HG03139 (cell line): ENCODE results near the gene CSF3.

Experiments
- ATAC-seq: cut with Tn5 transposase; IDR thresholded peaks from one replicate; pipeline ENCODE4 v1.9.1; 2021; ENCODE audit not compliant: unreplicated experiment

The CSF3 gene, protein sequence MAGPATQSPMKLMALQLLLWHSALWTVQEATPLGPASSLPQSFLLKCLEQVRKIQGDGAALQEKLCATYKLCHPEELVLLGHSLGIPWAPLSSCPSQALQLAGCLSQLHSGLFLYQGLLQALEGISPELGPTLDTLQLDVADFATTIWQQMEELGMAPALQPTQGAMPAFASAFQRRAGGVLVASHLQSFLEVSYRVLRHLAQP

DNA sequence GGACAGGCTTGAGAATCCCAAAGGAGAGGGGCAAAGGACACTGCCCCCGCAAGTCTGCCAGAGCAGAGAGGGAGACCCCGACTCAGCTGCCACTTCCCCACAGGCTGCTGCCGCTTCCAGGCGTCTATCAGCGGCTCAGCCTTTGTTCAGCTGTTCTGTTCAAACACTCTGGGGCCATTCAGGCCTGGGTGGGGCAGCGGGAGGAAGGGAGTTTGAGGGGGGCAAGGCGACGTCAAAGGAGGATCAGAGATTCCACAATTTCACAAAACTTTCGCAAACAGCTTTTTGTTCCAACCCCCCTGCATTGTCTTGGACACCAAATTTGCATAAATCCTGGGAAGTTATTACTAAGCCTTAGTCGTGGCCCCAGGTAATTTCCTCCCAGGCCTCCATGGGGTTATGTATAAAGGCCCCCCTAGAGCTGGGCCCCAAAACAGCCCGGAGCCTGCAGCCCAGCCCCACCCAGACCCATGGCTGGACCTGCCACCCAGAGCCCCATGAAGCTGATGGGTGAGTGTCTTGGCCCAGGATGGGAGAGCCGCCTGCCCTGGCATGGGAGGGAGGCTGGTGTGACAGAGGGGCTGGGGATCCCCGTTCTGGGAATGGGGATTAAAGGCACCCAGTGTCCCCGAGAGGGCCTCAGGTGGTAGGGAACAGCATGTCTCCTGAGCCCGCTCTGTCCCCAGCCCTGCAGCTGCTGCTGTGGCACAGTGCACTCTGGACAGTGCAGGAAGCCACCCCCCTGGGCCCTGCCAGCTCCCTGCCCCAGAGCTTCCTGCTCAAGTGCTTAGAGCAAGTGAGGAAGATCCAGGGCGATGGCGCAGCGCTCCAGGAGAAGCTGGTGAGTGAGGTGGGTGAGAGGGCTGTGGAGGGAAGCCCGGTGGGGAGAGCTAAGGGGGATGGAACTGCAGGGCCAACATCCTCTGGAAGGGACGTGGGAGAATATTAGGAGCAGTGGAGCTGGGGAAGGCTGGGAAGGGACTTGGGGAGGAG is at the start of gene CSF3:
Gene CSF3 (plus strand): TSS at position 436 of the 993 bp plus-strand sequence. CDS start 35 bp downstream, at position 471.
- ATAC-seq: no peak

- ATAC-seq: no peak
These were observed 48.5 kb upstream of the CSF3 start for GRCh38 chr17:39966771-39967170.

- ATAC-seq: no peak
These were observed 46.5 kb upstream of the CSF3 start for GRCh38 chr17:39968761-39969160.

DNA sequence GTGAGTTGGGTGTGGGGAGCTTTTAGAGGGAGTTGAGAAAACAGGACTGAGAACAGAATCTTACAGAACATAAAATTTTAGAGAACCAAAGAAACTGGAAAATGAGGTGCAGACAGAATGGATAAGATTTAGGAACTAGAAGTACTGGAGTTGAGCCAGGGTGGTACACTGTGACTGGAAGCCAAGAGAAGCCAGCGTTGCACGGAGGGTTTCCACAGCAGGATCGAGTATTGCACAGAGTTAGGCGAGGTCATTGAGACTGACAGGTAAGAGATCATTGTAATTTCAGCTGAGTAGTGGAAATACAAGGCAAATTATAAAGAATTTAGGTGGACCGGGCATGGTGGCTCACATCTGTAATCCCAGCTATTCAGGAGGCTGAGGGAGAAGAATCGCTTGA is 45.9 kb upstream of the CSF3 start:
- ATAC-seq: no peak

GRCh38 chr17:39970157-39970692 is 45.0 kb upstream of the CSF3 start:
- no peak for ATAC-seq

- no peak for ATAC-seq
These were observed 44.1 kb upstream of the CSF3 start for GRCh38 chr17:39971076-39971603.

GRCh38 chr17:39972271-39972670 is 43.0 kb upstream of the CSF3 start:
- no peak for ATAC-seq

DNA sequence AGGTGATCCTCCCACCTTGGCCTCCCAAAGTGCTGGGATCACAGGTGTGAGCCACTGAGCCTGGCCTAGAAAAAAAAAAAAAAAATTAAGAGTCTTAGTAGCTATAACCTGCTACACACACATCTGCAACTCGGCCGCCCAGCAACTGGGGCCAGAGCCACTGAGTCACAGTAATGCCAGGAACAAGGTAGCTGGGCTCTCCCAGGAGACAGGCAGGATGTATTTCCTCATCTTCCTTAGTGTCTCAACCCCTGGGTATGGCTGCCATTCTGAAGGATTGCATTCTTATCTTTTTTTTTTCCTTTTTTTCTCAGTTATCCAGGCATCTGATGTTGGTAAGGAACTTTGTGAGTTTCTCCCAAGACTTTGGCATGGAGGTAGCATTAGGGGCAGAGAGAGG is 41.7 kb upstream of the CSF3 start:
- ATAC-seq: no peak

GRCh38 chr17:39974433-39974832 is 40.8 kb upstream of the CSF3 start:
- ATAC-seq: no peak

GRCh38 chr17:39975801-39976200 is 39.4 kb upstream of the CSF3 start:
- ATAC-seq: no peak

- no peak for ATAC-seq
These were observed 36.1 kb upstream of the CSF3 start for GRCh38 chr17:39979016-39979670.

GRCh38 chr17:39979893-39980350 is 35.3 kb upstream of the CSF3 start:
- no peak for ATAC-seq

DNA sequence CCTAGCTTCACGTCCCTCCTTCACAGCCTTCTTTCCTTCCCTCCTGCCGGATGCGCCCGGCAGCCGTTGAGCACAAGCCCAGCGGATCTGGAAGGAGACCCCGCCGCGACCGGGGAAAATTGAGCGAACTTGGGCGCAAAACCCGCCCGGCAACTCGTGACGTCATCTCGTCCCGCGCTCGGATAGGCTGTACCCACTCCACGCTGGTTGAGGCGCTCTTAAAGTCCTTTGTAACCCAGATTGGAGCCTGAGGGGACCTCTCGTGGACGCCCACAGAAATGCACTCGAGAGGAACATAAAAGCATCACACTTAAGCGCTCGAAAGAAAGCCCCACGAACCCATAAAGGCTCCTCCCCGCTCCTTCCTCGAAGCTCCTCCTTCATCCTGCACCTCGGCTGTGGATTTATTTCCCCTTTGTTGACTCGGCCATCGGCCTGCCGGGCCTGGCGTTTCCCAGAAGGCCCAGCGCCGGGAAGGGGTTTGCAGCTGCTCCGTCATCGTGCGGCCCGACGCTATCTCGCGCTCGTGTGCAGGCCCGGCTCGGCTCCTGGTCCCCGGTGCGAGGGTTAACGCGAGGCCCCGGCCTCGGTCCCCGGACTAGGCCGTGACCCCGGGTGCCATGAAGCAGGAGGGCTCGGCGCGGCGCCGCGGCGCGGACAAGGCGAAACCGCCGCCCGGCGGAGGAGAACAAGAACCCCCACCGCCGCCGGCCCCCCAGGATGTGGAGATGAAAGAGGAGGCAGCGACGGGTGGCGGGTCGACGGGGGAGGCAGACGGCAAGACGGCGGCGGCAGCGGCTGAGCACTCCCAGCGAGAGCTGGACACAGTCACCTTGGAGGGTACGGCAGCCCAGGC is 34.7 kb upstream of the CSF3 start, which contains the start of gene PSMD3:
Gene PSMD3 (plus strand): TSS at position 457 of the 856 bp plus-strand sequence. CDS start 164 bp downstream, at position 621.
- peak; percentile 88 for ATAC-seq

- no peak for ATAC-seq
These were observed 34.0 kb upstream of the CSF3 start for GRCh38 chr17:39981207-39981741.

DNA sequence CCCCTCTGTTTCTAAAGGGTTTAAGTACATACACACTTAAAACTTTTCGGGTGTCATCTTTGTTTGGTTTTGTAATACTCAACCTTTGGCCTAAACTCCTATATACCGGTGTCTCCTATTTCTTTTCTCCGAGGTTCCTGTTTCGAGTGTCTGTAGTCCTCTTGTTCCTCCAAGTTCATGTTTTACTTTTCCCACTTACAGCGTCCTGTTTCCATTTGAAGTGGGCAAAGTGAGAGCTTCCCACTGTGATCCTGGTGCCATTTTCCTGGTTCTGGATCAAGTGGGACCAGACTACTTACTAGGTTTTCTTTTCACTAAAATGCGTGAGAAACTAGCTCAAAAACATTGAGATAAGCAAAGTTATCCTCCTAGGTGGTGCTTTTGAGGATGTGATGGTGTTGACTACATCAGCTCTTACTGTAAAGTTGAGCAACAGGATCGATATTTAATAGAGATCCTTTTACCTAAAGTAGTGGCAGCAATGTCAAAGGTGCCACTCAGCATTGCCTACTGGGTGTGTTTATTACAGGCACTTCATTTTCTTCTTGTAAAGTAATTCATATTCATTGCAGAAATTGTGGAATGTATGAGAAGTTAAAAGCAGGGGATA is 33.4 kb upstream of the CSF3 start:
- ATAC-seq: no peak

- ATAC-seq: no peak
These were observed 26.9 kb upstream of the CSF3 start for GRCh38 chr17:39988206-39988810.

DNA sequence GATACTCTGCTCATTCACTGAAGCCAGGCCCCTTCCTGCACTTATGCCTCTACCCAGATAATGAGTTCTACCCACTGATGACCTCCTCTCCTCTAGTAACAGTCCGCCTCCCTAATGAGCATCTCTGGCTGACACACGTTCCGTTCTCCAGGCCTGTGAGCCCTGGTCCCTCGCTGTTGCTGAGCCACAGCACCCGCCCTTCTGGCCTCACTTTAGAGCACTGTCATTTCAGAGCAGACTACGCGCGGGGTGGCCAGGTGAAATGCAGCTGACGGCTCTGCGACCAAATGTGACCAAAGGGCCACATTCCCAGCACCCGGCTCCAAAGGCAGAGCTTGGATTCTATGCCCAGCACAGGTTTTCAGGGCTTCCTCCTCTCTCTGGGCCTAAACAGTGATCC is 20.8 kb upstream of the CSF3 start:
- no peak for ATAC-seq

GRCh38 chr17:39995438-39995837 is 19.8 kb upstream of the CSF3 start:
- ATAC-seq: no peak

GRCh38 chr17:39996162-39996561 is 19.1 kb upstream of the CSF3 start:
- ATAC-seq: no peak
